DMS153 treated with DMSO at 0.1 percent for 48 hours (cell line): ENCODE measurements around the gene GPR55.
A peak's percentile ranks its signal among the peaks of the same experiment; 100 is the strongest.

Source experiments
- DNase-seq: peaks from one replicate; lab custom pipeline; 2025; ENCODE audit not compliant: unreplicated experiment; lab: John Stamatoyannopoulos, UW

Gene GPR55

GRCh38 chr2:230919681-230920080 lies 5.4 kb downstream of the GPR55 start:
- no peak for DNase-seq

- DNase-seq, result no peak
Observed at GRCh38 chr2:230919240-230919639, 5.8 kb downstream of the GPR55 start.

GRCh38 chr2:230916218-230916617 lies 8.8 kb downstream of the GPR55 start:
- no peak for DNase-seq

DNA sequence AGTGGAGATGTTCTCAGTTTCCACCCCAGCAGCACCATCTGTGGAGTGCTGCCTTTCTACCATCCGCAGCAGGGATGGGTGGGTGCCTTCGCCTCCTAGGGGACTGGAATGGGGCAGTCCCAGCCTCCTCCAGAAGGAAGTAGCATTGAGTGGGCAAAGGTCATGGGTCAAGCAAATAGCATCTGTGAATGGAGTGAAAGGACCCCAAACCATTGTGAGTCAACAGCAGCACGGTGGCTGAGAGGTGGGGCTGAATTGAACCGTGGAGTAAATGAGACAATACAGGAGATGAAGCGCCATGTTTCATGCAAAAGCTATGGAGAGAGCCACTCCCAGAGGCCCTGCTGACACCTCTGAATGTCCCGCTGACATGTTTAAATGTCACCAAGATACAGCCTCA lies 9.7 kb downstream of the GPR55 start:
- no peak for DNase-seq

GRCh38 chr2:230914886-230915285 lies 10.2 kb downstream of the GPR55 start:
- no peak for DNase-seq

GRCh38 chr2:230913406-230914143 lies 11.5 kb downstream of the GPR55 start:
- DNase-seq, result no peak

GRCh38 chr2:230912724-230913123 lies 12.3 kb downstream of the GPR55 start:
- DNase-seq, result no peak

GRCh38 chr2:230912046-230912445 lies 13.0 kb downstream of the GPR55 start:
- no peak for DNase-seq

DNA sequence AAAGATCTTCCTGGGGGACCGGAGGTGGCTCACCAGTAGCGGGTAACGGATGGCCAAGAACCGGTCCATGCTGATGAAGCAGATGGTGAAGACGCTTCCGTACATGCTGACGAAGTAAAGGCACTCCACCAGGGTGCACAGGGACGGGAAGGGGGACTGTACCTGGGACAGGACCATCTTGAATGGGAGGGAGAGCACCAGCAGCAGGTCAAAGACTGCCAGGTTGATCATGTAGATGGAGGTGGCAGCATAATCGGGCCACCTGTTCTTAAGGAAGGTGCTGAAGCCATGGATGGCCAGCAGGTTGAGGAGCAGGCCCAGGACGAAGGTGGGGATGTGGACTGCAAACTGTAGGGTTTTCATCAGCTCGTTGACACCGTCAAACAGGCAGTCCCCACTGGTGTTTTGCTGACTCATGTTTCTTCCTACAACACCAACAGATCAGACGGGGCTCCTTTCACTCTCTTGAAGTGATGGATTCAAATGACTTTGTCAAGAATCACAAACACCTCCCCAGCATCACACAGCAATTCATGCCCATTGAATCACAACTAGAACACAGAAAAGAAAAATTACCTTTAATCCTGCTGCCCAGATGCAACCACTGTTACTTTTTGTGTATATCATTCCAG lies 14.4 kb downstream of the GPR55 start:
- no peak for DNase-seq

DNA sequence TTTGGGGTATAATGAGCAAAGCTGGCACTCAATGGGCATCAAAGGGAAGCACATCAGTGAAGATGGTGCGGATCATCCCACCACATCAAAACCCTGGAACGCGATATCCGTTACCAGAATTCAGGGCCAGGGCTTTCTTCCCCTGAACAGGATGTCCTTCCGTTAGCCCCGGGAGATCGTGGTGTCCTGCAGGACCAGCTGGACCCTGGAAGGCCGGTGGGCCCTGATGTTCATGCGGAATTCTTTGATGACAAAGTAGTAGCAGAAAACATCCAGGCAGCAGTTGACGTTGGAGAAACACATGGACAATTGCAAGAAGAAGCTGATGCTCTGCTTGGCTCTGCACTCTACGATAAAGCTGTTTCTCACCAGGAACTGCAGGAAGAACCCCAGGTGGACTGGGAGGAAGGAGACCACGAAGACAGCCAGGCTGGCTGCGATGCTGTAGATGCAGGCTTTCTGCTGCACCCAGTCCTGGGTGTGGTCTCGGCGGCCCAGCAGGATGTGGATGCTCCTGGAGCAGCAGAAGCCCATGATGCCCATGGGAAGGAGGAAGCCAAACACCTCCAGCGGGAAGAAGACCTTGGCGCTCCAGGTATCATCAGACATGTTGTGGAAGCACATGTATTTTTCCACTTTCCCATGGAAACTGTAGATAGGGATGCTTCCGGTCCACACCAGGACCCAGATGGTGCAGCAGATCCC lies 15.0 kb downstream of the GPR55 start:
- DNase-seq, result no peak

- DNase-seq, result peak; percentile 16
Observed at GRCh38 chr2:230908595-230909191, 16.3 kb downstream of the GPR55 start.

DNA sequence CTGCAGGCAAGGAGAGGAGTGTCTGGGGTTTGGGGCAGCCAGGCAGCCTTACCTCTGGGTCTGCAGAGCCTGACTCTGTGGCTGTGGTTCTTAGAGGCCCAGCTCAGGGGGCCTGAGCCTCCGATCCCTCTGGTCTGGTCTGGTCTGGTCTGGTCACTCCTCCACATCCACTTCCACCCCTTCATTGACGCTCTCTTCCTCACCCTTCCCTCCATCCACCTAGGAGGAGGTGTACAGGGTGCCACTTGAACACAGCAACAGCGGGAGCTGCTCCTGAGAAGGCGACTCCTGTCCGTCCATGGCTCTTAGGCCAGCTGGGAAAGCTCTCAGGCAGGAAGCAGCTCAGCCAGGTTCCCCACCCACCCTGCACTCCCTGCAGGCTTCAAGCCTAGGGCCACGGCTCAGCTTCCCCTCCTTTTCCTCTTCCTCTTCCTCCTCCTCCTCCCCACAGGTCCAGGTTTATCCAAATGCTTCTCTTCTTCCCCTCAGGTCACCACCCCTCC lies 16.9 kb downstream of the GPR55 start:
- no peak for DNase-seq

GRCh38 chr2:230907361-230908091 lies 17.5 kb downstream of the GPR55 start:
- no peak for DNase-seq

DNA sequence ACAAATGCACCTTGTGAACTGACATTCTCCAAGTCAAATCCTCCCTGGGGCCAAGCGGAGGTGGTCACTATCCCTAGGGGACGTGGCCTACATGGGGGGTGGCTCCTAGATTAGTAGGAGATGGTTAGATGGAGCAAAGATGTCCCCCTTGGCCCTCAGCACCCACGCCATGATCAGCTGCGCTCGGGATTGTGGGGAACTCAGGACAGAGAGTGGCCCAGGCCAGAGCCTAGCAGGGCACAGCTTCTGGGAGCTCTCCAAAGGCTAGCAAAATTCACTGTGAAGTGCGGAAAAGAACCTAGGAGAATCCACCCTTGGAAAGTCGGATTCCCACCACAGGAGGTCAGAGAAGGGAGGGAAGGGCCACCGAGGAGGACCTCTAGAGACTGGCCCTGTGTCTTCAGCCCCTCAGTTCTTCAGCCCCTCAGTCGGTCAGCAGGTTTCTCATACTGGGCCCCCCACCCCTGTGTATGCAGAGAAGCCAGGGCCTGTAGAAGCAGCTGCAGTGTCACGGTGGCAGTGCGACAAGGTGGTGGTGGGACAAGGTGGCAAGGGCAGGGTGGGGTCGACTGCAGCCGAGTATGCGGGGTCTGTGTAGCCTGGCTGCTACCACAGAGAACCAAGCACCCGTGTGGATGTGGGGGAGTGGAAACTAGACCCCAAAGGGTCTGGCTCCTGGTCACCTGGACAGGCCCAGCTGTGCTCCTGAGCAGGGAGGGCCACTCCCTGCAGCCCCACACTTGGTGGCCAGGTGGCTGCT lies 18.4 kb downstream of the GPR55 start:
- no peak for DNase-seq

DNA sequence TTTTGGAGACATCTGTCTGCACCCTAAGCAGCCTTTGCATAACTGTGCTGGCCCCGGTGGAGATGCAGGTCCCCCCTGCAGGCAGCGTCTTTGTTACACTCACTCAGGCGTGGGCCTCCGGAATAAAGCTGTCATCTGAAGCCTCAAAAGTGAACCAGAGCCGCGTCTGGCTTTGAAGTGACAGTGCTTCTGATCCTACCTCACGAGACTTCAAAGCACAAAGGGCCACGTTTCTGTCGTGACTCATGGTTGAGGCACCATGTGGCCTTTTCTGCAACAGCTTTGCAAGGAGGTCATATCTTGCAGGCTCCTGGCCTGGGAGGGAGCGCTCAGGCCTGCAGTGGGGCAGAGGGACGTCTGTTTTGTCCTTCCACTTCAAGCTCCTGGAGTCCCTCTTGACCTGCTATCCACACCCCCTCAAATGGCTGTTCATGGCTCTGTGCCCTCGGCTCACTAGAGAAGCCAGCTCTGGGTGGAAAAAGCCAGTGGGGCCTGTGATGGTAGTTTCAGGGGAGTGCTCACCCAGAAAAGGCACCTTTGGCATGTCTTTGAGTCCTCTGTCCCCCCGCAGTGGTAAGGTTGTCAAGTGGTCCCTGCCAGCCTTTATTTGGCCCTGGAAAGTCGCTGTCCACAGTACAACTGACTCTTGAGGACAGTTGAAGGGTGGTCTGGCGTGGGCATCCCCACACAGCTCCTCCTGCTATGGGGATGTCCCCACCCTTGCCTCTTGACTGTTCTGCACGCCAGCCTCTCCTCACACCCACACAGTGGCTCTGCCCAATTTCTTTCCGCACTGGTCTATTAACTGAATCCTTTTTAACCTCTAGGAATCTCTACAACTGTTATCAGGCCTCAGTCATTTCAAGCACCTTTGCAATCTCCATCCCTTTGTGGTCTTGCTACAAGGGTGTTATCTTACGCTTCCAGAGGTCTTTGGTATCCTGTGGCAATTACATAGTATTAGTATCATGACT lies 19.3 kb downstream of the GPR55 start:
- DNase-seq, result no peak

GRCh38 chr2:230904856-230905447 lies 20.1 kb downstream of the GPR55 start:
- DNase-seq, result no peak

DNA sequence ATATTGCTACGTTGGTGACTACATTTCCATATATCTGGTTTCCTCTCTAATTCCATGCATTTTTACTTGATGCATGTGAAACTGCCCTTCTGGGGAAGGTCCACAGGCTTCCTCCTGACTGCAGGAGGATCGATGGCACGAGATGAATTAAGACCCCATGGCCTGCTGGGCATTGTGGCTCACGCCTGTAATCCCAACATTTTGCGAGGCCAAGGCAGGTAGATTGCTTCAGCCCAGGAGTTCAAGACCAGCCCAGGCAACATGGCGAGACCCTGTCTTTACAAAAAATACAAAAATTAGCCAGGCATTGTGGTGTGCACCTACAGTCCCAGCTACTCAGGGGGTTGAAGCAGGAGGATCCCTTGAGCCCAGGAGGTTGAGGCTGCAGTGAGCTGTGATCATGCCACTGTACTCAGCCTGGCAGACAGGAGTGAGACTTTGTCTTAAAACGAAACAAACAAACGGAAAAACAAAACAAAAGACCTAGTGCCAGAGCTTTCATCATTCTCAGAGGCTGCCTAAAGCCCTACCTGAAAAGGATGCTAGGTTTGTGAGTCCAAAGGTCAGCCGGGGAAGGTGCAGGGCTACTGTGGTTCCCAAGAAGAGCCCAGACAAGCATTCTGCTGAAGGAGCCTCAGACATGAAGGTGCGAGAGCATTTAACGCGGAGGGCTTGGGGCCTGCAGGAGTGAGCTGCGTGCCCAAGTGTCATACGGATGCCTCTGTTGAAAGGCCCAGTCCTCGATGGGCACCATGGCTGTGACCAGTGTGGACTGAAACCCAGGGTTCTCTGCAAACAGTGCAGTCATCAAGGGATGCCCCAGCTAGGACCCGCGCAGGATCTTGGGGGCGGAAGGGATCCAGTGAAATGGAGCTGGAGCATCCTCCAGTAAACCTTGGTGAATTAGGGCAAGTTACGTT lies 21.6 kb downstream of the GPR55 start:
- DNase-seq, result no peak
